Urinary bladder (tissue), 2 donors: ENCODE data around the gene PLEKHA5. TPM values are rescaled to one million over a fixed set of nuclear protein-coding genes. Genes with fewer than 3 reads are reported as not detected.

Source experiments
- polyA plus RNA-seq: library from polyadenylated mRNA; stranded (reverse); fragments of 200-250 nt; gene quantifications from one replicate; pipeline ENCODE4 v1.2.3, GENCODE V29; 2013
- small RNA-seq: library from RNA; depleted of rRNA; stranded (forward); fragments of <200 nt; gene quantifications from one replicate; pipeline ENCODE3, GENCODE V24; 2014
- total RNA-seq: library from RNA; depleted of rRNA; stranded (reverse); fragments of >200 nt; gene quantifications from one replicate; pipeline ENCODE4 v1.2.3, GENCODE V29; 2014
- donor health status: healthy.

Gene PLEKHA5
- total and polyA plus RNA-seq, 2 donors, result 31.0 to 193 TPM

Small RNAs within 50 kb of the gene (small RNA-seq; reads per million reads assigned to genes)
- gene AC091805.2, result not detected
- not detected for gene RN7SL67P
